Glomerular endothelial cell (primary cell): ENCODE results near the gene MARCHF4. TPM values are rescaled to one million over a fixed set of nuclear protein-coding genes. Genes with fewer than 3 reads are reported as not detected.

Experiments used
- DNase-seq: peaks from one replicate; pipeline ENCODE4 v3.0.0-alpha.2; 2011; ENCODE audit warnings: low read depth, low spot score; ENCODE audit errors: extremely low read depth
- total RNA-seq: library from RNA; depleted of rRNA; stranded (reverse); fragments of >200 nt; gene quantifications from 2 replicates; pipeline ENCODE4 v1.2.3, GENCODE V29; 2015

MARCHF4 gene
- total RNA-seq, 1 donor from 2014 or later: 29.5 TPM

- no peak for DNase-seq
Measured at GRCh38 chr2:216352653-216353270, 19.5 kb downstream of the MARCHF4 start.

GRCh38 chr2:216351172-216351925, 20.9 kb downstream of the MARCHF4 start:
- no peak for DNase-seq

- no peak for DNase-seq
Measured at GRCh38 chr2:216350214-216350791, 22.0 kb downstream of the MARCHF4 start.

- DNase-seq: no peak
Measured at GRCh38 chr2:216349366-216349765, 22.9 kb downstream of the MARCHF4 start.

GRCh38 chr2:216348756-216349308, 23.5 kb downstream of the MARCHF4 start:
- DNase-seq: no peak

- no peak for DNase-seq
Measured at GRCh38 chr2:216346781-216347180, 25.5 kb downstream of the MARCHF4 start.

GRCh38 chr2:216345846-216346245, 26.4 kb downstream of the MARCHF4 start:
- DNase-seq: no peak

- DNase-seq: no peak
Measured at GRCh38 chr2:216344950-216345300, 27.4 kb downstream of the MARCHF4 start.

- DNase-seq: no peak
Measured at GRCh38 chr2:216344206-216344949, 27.9 kb downstream of the MARCHF4 start.

GRCh38 chr2:216343221-216343980, 28.9 kb downstream of the MARCHF4 start:
- DNase-seq: no peak

GRCh38 chr2:216341121-216341520, 31.2 kb downstream of the MARCHF4 start:
- no peak for DNase-seq

- no peak for DNase-seq
Measured at GRCh38 chr2:216340280-216340631, 32.0 kb downstream of the MARCHF4 start.

GRCh38 chr2:216339456-216340279, 32.6 kb downstream of the MARCHF4 start:
- DNase-seq: no peak

GRCh38 chr2:216335252-216335651, 37.0 kb downstream of the MARCHF4 start:
- no peak for DNase-seq

- no peak for DNase-seq
Measured at GRCh38 chr2:216328347-216328746, 43.9 kb downstream of the MARCHF4 start.

- DNase-seq: no peak
Measured at GRCh38 chr2:216327447-216327935, 44.8 kb downstream of the MARCHF4 start.
